Peyer's patch (tissue), 4 donors: ENCODE results near the gene CFAP61. TPM values are rescaled to one million over a fixed set of nuclear protein-coding genes. Genes with fewer than 3 reads are reported as not detected.

Experiments
- DNase-seq, 3 donors: peaks; one replicate each; pipeline ENCODE4 v3.0.0-alpha.2; 2017 to 2019
- H3K27ac ChIP-seq, 4 donors: fragments of 200-600 bp; sonication (generic); one replicate each; pipeline ENCODE4 v1.5.1; 2016 to 2019
- H3K27me3 ChIP-seq, 2 donors: fragments of 200-600 bp; sonication (generic); one replicate each; pipeline ENCODE4 v1.5.1; 2019
- H3K36me3 ChIP-seq, 3 donors: fragments of 200-600 bp; sonication (generic); one replicate each; pipeline ENCODE4 v1.5.1; 2016 to 2019
- H3K4me1 ChIP-seq, 4 donors: fragments of 200-600 bp; sonication (generic); one replicate each; pipeline ENCODE4 v1.5.1; 2016 to 2019
- H3K4me3 ChIP-seq, 4 donors: fragments of 200-600 bp; sonication (generic); 1 replicate in 3 of 4; 2 replicates in 1 of 4; pipeline ENCODE4 v1.5.1; 2016 to 2019; ENCODE audit warnings: mild to moderate bottlenecking in 1 of 4
- H3K9me3 ChIP-seq, 4 donors: fragments of 200-600 bp; sonication (generic); one replicate each; pipeline ENCODE4 v1.5.1; 2016 to 2019; ENCODE audit warnings: mild to moderate bottlenecking in 1 of 4
- CTCF ChIP-seq, 6 experiments: fragments of 450-650 bp in 4 of 6; fragments of 200-600 bp in 2 of 6; sonication (generic) in 1 of 6; IDR thresholded peaks; one replicate each; pipeline ENCODE4 v1.5.1; 2017 to 2019; ENCODE audit warnings: antibody characterized with exemption in 6 of 6, mild to moderate bottlenecking in 3 of 6, moderate library complexity in 1 of 6
- POLR2A ChIP-seq, 2 donors: fragments of 450-650 bp; IDR thresholded peaks; one replicate each; pipeline ENCODE4 v1.5.1; 2017; ENCODE audit warnings: antibody characterized with exemption in 2 of 2, mild to moderate bottlenecking in 2 of 2, moderate library complexity in 2 of 2
- total RNA-seq, 4 donors: library from RNA; depleted of rRNA; stranded (reverse); fragments of >200 nt; gene quantifications; one replicate each; pipeline ENCODE4 v1.1.0, GENCODE V29; 2016

The CFAP61 gene
- total RNA-seq, 4 donors from 2014 or later: not detected

GRCh38 chr20:20227013-20227571, 174.8 kb downstream of the CFAP61 start:
- no peak for TF ChIP-seq POLR2A (IDR thresholded peaks at IDR 0.05)
- TF ChIP-seq CTCF (IDR thresholded peaks at IDR 0.05): no peak
- no peaks in the 10 kb centered on the region for H3K36me3 ChIP-seq
- DNase-seq: no peak
- H3K9me3 ChIP-seq: no peaks in the 10 kb centered on the region
- H3K27me3 ChIP-seq: no peaks in the 10 kb centered on the region
- H3K4me3 ChIP-seq: no peak overlapping the region
- H3K27ac ChIP-seq: no peak overlapping the region
- no peaks in the 10 kb centered on the region for H3K4me1 ChIP-seq

- Histone ChIP-seq H3K4me3 (no peak overlapping the region), H3K27ac (no peak overlapping the region), H3K9me3 (no peaks in the 10 kb centered on the region), H3K36me3 (no peaks in the 10 kb centered on the region), H3K27me3 (no peaks in the 10 kb centered on the region), H3K4me1 (no peaks in the 10 kb centered on the region)
- DNase-seq: no peak
- TF ChIP-seq POLR2A (IDR thresholded peaks at IDR 0.05) (no peak), CTCF (IDR thresholded peaks at IDR 0.05) (no peak)
Measured at GRCh38 chr20:20228351-20228750, 176.0 kb downstream of the CFAP61 start.

- DNase-seq: no peak
- Histone ChIP-seq H3K9me3 (no peaks in the 10 kb centered on the region), H3K4me3 (no peak overlapping the region), H3K27me3 (no peaks in the 10 kb centered on the region), H3K4me1 (no peaks in the 10 kb centered on the region), H3K27ac (no peak overlapping the region), H3K36me3 (no peaks in the 10 kb centered on the region)
- TF ChIP-seq POLR2A (IDR thresholded peaks at IDR 0.05) (no peak), CTCF (IDR thresholded peaks at IDR 0.05) (no peak)
Measured at GRCh38 chr20:20229595-20229994, 177.3 kb downstream of the CFAP61 start.

- H3K9me3 ChIP-seq: no peaks in the 10 kb centered on the region
- H3K27ac ChIP-seq: no peak overlapping the region
- H3K4me1 ChIP-seq: no peaks in the 10 kb centered on the region
- DNase-seq: no peak
- TF ChIP-seq CTCF (IDR thresholded peaks at IDR 0.05): no peak
- no peak for TF ChIP-seq POLR2A (IDR thresholded peaks at IDR 0.05)
- H3K4me3 ChIP-seq: no peak overlapping the region
- H3K27me3 ChIP-seq: no peaks in the 10 kb centered on the region
- no peaks in the 10 kb centered on the region for H3K36me3 ChIP-seq
Measured at GRCh38 chr20:20230741-20231140, 178.4 kb downstream of the CFAP61 start.

GRCh38 chr20:20231528-20232298, 179.4 kb downstream of the CFAP61 start:
- no peak overlapping the region for H3K4me3 ChIP-seq
- TF ChIP-seq CTCF (IDR thresholded peaks at IDR 0.05) (no peak), POLR2A (IDR thresholded peaks at IDR 0.05) (no peak)
- DNase-seq: no peak
- no peaks in the 10 kb centered on the region for H3K4me1 ChIP-seq
- no peaks in the 10 kb centered on the region for H3K27me3 ChIP-seq
- H3K27ac ChIP-seq: no peak overlapping the region
- no peaks in the 10 kb centered on the region for H3K36me3 ChIP-seq
- H3K9me3 ChIP-seq: no peaks in the 10 kb centered on the region
